WTC11 (cell line): ENCODE data around the gene FAHD1. TPM values are rescaled to one million over a fixed set of nuclear protein-coding genes. Genes with fewer than 3 reads are reported as not detected.

ENCODE experiments used
- ATAC-seq: fragments of 200-7000 bp; cut with Tn5 transposase; 2 replicates; pipeline ENCODE4 v1.10.0; 2021; ENCODE audit warnings: mild to moderate bottlenecking, moderate library complexity
- CTCF ChIA-PET: fragments of 300-600 bp; sonication (Branson Sonifier 250); formaldehyde crosslinking; loops from one replicate; lab custom pipeline; 2021; ENCODE audit warnings: antibody characterized with exemption; lab: Charles Lee
- POLR2A ChIA-PET: fragments of 350-600 bp; sonication (Branson Sonifier 250); formaldehyde crosslinking; loops from one replicate; lab custom pipeline; 2021; ENCODE audit warnings: antibody characterized with exemption; lab: Charles Lee
- DNase-seq: peaks from one replicate; pipeline ENCODE4 v3.0.0; 2021; ENCODE audit warnings: low spot score
- H3K27ac Mint-ChIP-seq: 2 replicates; pipeline ENCODE4 v1.8.0; 2021; ENCODE audit warnings: mixed read lengths
- H3K27me3 Mint-ChIP-seq: 2 replicates; pipeline ENCODE4 v1.8.0; 2021; ENCODE audit warnings: low read depth, mild to moderate bottlenecking, moderate library complexity, mixed read lengths
- H3K36me3 Mint-ChIP-seq: 2 replicates; pipeline ENCODE4 v1.8.0; 2021; ENCODE audit warnings: mixed read lengths
- H3K4me1 Mint-ChIP-seq: 2 replicates; pipeline ENCODE4 v1.8.0; 2022; ENCODE audit warnings: mixed read lengths
- H3K4me3 Mint-ChIP-seq: 2 replicates; pipeline ENCODE4 v1.8.0; 2021; ENCODE audit warnings: mild to moderate bottlenecking, moderate library complexity, mixed read lengths
- H3K9me3 Mint-ChIP-seq: 2 replicates; pipeline ENCODE4 v1.8.0; 2021; ENCODE audit warnings: mixed read lengths
- AFF4 ChIP-seq: sonication (generic); formaldehyde crosslinking; IDR thresholded peaks from 2 replicates; pipeline ENCODE4 v1.8.1; 2023; ENCODE audit warnings: mild to moderate bottlenecking, missing genetic modification reagents, borderline replicate concordance
- ATF3 ChIP-seq: sonication (generic); formaldehyde crosslinking; conservative IDR thresholded peaks from 2 replicates; pipeline ENCODE4 v1.8.1; 2022; ENCODE audit warnings: mild to moderate bottlenecking, missing genetic modification reagents
- CTCF ChIP-seq: fragments of 200-600 bp; IDR thresholded peaks from 2 replicates; pipeline ENCODE4 v1.8.0; 2022; ENCODE audit warnings: antibody characterized with exemption
- FOXK1 ChIP-seq: sonication (generic); formaldehyde crosslinking; IDR thresholded peaks from 2 replicates; pipeline ENCODE4 v1.8.0; 2022; ENCODE audit warnings: mild to moderate bottlenecking, moderate library complexity, missing genetic modification reagents
- HMGA2 ChIP-seq: fragments of 250-450 bp; sonication (Bioruptor Pico); IDR thresholded peaks from 2 replicates; pipeline ENCODE4 v1.4.0; 2021; ENCODE audit warnings: mild to moderate bottlenecking, moderate library complexity
- KAT7 ChIP-seq: sonication (generic); formaldehyde crosslinking; IDR thresholded peaks from 2 replicates; pipeline ENCODE4 v1.8.1; 2023; ENCODE audit warnings: missing genetic modification reagents, mild to moderate bottlenecking, borderline replicate concordance
- NFE2L1 ChIP-seq: sonication (generic); formaldehyde crosslinking; IDR thresholded peaks from 2 replicates; pipeline ENCODE4 v1.8.1; 2023; ENCODE audit warnings: missing genetic modification reagents
- NR1H2 ChIP-seq: sonication (generic); formaldehyde crosslinking; IDR thresholded peaks from 2 replicates; pipeline ENCODE4 v1.9.0; 2021; ENCODE audit warnings: mild to moderate bottlenecking, moderate library complexity, missing genetic modification reagents
- NR2C2 ChIP-seq: sonication (generic); formaldehyde crosslinking; IDR thresholded peaks from 2 replicates; pipeline ENCODE4 v1.8.0; 2022; ENCODE audit warnings: mild to moderate bottlenecking, missing genetic modification reagents
- TP53 ChIP-seq: sonication (generic); formaldehyde crosslinking; IDR thresholded peaks from 2 replicates; pipeline ENCODE4 v1.8.1; 2023; ENCODE audit warnings: mild to moderate bottlenecking, missing genetic modification reagents
- ZMAT4 ChIP-seq: fragments of 250-450 bp; sonication (Bioruptor Pico); IDR thresholded peaks from 2 replicates; pipeline ENCODE4 v1.9.0; 2021; ENCODE audit warnings: mild to moderate bottlenecking
- ZNF263 ChIP-seq: sonication (generic); formaldehyde crosslinking; IDR thresholded peaks from 2 replicates; pipeline ENCODE4 v1.8.1; 2022; ENCODE audit warnings: low read depth, mild to moderate bottlenecking, moderate library complexity, missing genetic modification reagents
- total RNA-seq: library from RNA; stranded (reverse); gene quantifications from 3 replicates; pipeline ENCODE4 v1.2.3, GENCODE V29; 2021

The FAHD1 gene
- total RNA-seq, 1 experiment from 2014 or later, result 14.3 TPM

GRCh38 chr16:1825381-1825863 lies 1.6 kb upstream of the FAHD1 start:
- no peak overlapping the region for H3K27ac Mint-ChIP-seq
- ATAC-seq, result no peak
- TF ChIP-seq CTCF (no peak), TP53 (CRISPR knock-in tag) (no peak), FOXK1 (CRISPR knock-in tag) (no peak)
- TF ChIP-seq, all 79 proteins: peak for 0
- Mint-ChIP-seq H3K4me3 (peak overlapping the region; percentile 65), H3K9me3 (no peaks in the 10 kb centered on the region), H3K36me3 (no peaks in the 10 kb centered on the region), H3K27me3 (peaks cover 2% of the 10 kb centered on the region; the same call in 1 of the 2 replicates), H3K4me1 (peaks cover 19% of the 10 kb centered on the region)
- ChIA-PET POLR2A (no interaction called here), CTCF (interaction anchor here (0.8 kb wide), 1 partner anchor 43 kb away, joined by 4 read pairs; the partner anchor contains the start of genes NUBP2 and SPSB3)
- no peak for DNase-seq

GRCh38 chr16:1825864-1826690 lies 929 bp upstream of the FAHD1 start:
- H3K36me3 Mint-ChIP-seq, result no peaks in the 10 kb centered on the region
- peaks cover 19% of the 10 kb centered on the region for H3K4me1 Mint-ChIP-seq
- peak overlapping the region; percentile 65 for H3K4me3 Mint-ChIP-seq
- POLR2A ChIA-PET, result no interaction called here
- peaks cover 2% of the 10 kb centered on the region; the same call in 1 of the 2 replicates for H3K27me3 Mint-ChIP-seq
- ATAC-seq, result peak; percentile 63
- no peak overlapping the region for H3K27ac Mint-ChIP-seq
- peak; percentile 60 for DNase-seq
- 0 out of 2 replicates have a peak, but pooled peaks have one; percentile 3 for TF ChIP-seq KAT7
- no peak for TF ChIP-seq ZMAT4 (CRISPR knock-in tag)
- CTCF ChIA-PET, result interaction anchor here (0.8 kb wide), 1 partner anchor 43 kb away, joined by 4 read pairs; the partner anchor contains the start of genes NUBP2 and SPSB3
- no peaks in the 10 kb centered on the region for H3K9me3 Mint-ChIP-seq

- Mint-ChIP-seq H3K4me3 (peak overlapping the region; percentile 95), H3K27me3 (peaks cover 2% of the 10 kb centered on the region), H3K36me3 (no peaks in the 10 kb centered on the region), H3K9me3 (no peaks in the 10 kb centered on the region), H3K27ac (no peak overlapping the region), H3K4me1 (peaks cover 17% of the 10 kb centered on the region)
- DNase-seq (no peak), ATAC-seq (no peak)
- ChIA-PET CTCF (interaction anchor here (1.6 kb wide), 1 partner anchor 103 kb away, joined by 3 read pairs; no protein-coding TSS in a partner anchor), POLR2A (no interaction called here)
- TF ChIP-seq NR2C2 (CRISPR knock-in tag) (no peak), TP53 (CRISPR knock-in tag) (no peak), ATF3 (CRISPR knock-in tag) (no peak), NR1H2 (CRISPR knock-in tag) (no peak), NFE2L1 (CRISPR knock-in tag) (no peak), AFF4 (CRISPR knock-in tag) (no peak), HMGA2 (CRISPR knock-in tag) (no peak), ZMAT4 (CRISPR knock-in tag) (no peak), ZNF263 (CRISPR knock-in tag) (no peak)
Measured at GRCh38 chr16:1828645-1829410, 1.8 kb downstream of the FAHD1 start.
